Fibroblast of pulmonary artery (primary cell): ENCODE measurements around the gene SLC2A4RG.

Experiments
- DNase-seq: peaks from one replicate; pipeline ENCODE4 v3.0.0-alpha.2; 2010; ENCODE audit warnings: low read depth
- H3K4me3 ChIP-seq: replicated peaks from 2 replicates; pipeline ENCODE4 v1.5.1; 2011; ENCODE audit warnings: low read depth, mild to moderate bottlenecking, control low read depth, low read length, moderate library complexity
- TF ChIP-seq, protein P1 (sequence below): IDR thresholded peaks from 2 replicates; pipeline ENCODE4 v1.5.1; 2011; ENCODE audit warnings: mild to moderate bottlenecking, control low read depth, low read length, inconsistent platforms; ENCODE audit errors: missing control alignments

SLC2A4RG gene

GRCh38 chr20:63754008-63754407 lies 14.4 kb downstream of the SLC2A4RG start:
- no peak for DNase-seq
- TF ChIP-seq, protein P1, sequence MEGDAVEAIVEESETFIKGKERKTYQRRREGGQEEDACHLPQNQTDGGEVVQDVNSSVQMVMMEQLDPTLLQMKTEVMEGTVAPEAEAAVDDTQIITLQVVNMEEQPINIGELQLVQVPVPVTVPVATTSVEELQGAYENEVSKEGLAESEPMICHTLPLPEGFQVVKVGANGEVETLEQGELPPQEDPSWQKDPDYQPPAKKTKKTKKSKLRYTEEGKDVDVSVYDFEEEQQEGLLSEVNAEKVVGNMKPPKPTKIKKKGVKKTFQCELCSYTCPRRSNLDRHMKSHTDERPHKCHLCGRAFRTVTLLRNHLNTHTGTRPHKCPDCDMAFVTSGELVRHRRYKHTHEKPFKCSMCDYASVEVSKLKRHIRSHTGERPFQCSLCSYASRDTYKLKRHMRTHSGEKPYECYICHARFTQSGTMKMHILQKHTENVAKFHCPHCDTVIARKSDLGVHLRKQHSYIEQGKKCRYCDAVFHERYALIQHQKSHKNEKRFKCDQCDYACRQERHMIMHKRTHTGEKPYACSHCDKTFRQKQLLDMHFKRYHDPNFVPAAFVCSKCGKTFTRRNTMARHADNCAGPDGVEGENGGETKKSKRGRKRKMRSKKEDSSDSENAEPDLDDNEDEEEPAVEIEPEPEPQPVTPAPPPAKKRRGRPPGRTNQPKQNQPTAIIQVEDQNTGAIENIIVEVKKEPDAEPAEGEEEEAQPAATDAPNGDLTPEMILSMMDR: no peak

GRCh38 chr20:63755933-63756647 lies 16.5 kb downstream of the SLC2A4RG start:
- H3K4me3 ChIP-seq: no peak overlapping the region
- TF ChIP-seq, protein P1: no peak
- DNase-seq: no peak

More at GRCh38 chr20:63754008-63754407, 14.4 kb downstream of the SLC2A4RG start:
- no peak overlapping the region for H3K4me3 ChIP-seq

GRCh38 chr20:63756648-63756991 lies 17.0 kb downstream of the SLC2A4RG start:
- TF ChIP-seq, protein P1: no peak
- no peak for DNase-seq
- H3K4me3 ChIP-seq: no peak overlapping the region

- DNase-seq: no peak
- H3K4me3 ChIP-seq: no peak overlapping the region
- TF ChIP-seq, protein P1: no peak
Observed at GRCh38 chr20:63758152-63758551, 18.6 kb downstream of the SLC2A4RG start.

GRCh38 chr20:63759377-63759901 lies 19.9 kb downstream of the SLC2A4RG start:
- TF ChIP-seq, protein P1: no peak
- no peak for DNase-seq
- no peak overlapping the region for H3K4me3 ChIP-seq

DNA sequence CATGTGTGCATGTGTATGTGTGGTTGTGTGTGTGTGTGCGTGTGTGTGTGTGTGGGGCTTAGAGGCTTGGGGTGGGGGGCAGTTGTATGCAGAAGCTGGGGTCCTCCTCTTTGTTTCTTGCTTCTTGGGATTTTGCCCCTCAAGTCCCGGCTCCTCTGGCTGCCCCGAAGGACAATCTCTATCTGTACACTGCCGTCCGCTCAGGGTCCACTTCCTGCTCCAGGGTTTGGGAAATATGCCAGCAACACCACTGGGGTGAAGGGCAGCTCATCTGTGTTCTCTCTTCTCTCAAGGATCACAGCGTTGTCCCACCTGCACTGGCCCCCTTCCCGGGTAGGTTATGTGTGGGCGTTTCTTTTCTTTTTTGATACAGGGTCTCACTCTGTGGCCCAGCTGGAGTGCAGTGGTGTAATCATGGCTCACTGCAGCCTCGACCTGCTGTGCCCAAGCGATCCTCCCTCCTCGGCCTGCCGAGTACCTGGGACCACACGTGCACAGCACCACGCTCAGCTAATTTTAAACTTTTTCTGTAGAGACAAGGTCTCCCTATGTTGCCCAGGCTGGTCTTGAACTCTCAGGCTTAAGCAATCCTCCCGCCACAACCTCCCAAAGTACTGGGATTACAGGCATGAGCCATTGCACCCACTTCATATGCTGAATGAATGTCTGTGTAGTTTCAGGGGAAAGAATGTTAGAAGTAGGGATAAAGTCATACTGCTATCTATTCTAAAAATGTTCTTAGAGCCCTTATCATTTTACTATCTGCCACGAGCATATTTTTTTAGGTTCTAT lies 25.7 kb downstream of the SLC2A4RG start:
- TF ChIP-seq, protein P1: no peak
- DNase-seq: no peak
- H3K4me3 ChIP-seq: no peak overlapping the region
